SK-N-MC (cell line): Measurements from ENCODE around the gene VGLL4.

ENCODE experiments used
- EZH2 ChIP-seq: fragments of 200-600 bp; sonication (generic); IDR thresholded peaks from one replicate; pipeline ENCODE4 v1.6.1; 2017; ENCODE audit warnings: antibody characterized with exemption
- FOXP2 ChIP-seq: optimal IDR thresholded peaks from 2 replicates; pipeline ENCODE3; 2011; ENCODE audit warnings: mild to moderate bottlenecking, moderate library complexity; ENCODE audit not compliant: insufficient read depth; ENCODE audit errors: extremely low read length, control extremely low read depth
- POLR2AphosphoS5 ChIP-seq: IDR thresholded peaks from 2 replicates; pipeline ENCODE4 v1.6.1; 2012; ENCODE audit warnings: mild to moderate bottlenecking, low read depth, low read length, borderline replicate concordance

GRCh38 chr3:11576453-11576852 lies 67.3 kb downstream of the VGLL4 start:
- TF ChIP-seq POLR2AphosphoS5, result no peak
- TF ChIP-seq EZH2, result no peak
- no peak for TF ChIP-seq FOXP2
